ENCODE results near the gene TADA1.

Gene TADA1

GRCh38 chr1:166875734-166876539 is at the start of gene TADA1:
Gene TADA1, minus strand, starts transcription at chr1:166876264. Its CDS starts 31 bp downstream, at chr1:166876233.
- peak; percentile 97 for DNase-seq

- DNase-seq = no peak
Measured at GRCh38 chr1:166924823-166925541, 48.9 kb upstream of the TADA1 start.

GRCh38 chr1:166920561-166921475 is 44.8 kb upstream of the TADA1 start:
- DNase-seq = no peak

- no peak for DNase-seq
Measured at GRCh38 chr1:166918956-166919316, 42.9 kb upstream of the TADA1 start.

GRCh38 chr1:166918088-166918955 is 42.3 kb upstream of the TADA1 start:
- no peak for DNase-seq

- DNase-seq = no peak
Measured at GRCh38 chr1:166915941-166916340, 39.9 kb upstream of the TADA1 start.

- no peak for DNase-seq
Measured at GRCh38 chr1:166915042-166915441, 39.0 kb upstream of the TADA1 start.

- no peak for DNase-seq
Measured at GRCh38 chr1:166914111-166914510, 38.0 kb upstream of the TADA1 start.

GRCh38 chr1:166911624-166912023 is 35.6 kb upstream of the TADA1 start:
- DNase-seq = no peak

GRCh38 chr1:166910396-166910994 is 34.4 kb upstream of the TADA1 start:
- DNase-seq = peak; percentile 82 to 87

- no peak for DNase-seq
Measured at GRCh38 chr1:166908942-166909341, 32.9 kb upstream of the TADA1 start.

GRCh38 chr1:166907763-166908162 is 31.7 kb upstream of the TADA1 start:
- no peak for DNase-seq

GRCh38 chr1:166907051-166907450 is 31.0 kb upstream of the TADA1 start:
- DNase-seq = no peak

- DNase-seq = no peak
Measured at GRCh38 chr1:166906647-166907046, 30.6 kb upstream of the TADA1 start.

- no peak for DNase-seq
Measured at GRCh38 chr1:166905900-166906299, 29.8 kb upstream of the TADA1 start.

- DNase-seq = no peak
Measured at GRCh38 chr1:166905136-166905535, 29.1 kb upstream of the TADA1 start.

GRCh38 chr1:166903232-166903631 is 27.2 kb upstream of the TADA1 start:
- DNase-seq = no peak

GRCh38 chr1:166902279-166902678 is 26.2 kb upstream of the TADA1 start:
- DNase-seq = peak; percentile 8 to 17

GRCh38 chr1:166900987-166901386 is 24.9 kb upstream of the TADA1 start:
- DNase-seq = no peak

GRCh38 chr1:166899769-166900168 is 23.7 kb upstream of the TADA1 start:
- no peak for DNase-seq

- no peak for DNase-seq
Measured at GRCh38 chr1:166895766-166896165, 19.7 kb upstream of the TADA1 start.

- no peak for DNase-seq
Measured at GRCh38 chr1:166889776-166890175, 13.7 kb upstream of the TADA1 start.

Measured in CD4-positive, alpha-beta T cell treated with Interleukin-4 for 1 hour (primary cell).